ENCODE measurements around the gene BACE1-AS.

DNA sequence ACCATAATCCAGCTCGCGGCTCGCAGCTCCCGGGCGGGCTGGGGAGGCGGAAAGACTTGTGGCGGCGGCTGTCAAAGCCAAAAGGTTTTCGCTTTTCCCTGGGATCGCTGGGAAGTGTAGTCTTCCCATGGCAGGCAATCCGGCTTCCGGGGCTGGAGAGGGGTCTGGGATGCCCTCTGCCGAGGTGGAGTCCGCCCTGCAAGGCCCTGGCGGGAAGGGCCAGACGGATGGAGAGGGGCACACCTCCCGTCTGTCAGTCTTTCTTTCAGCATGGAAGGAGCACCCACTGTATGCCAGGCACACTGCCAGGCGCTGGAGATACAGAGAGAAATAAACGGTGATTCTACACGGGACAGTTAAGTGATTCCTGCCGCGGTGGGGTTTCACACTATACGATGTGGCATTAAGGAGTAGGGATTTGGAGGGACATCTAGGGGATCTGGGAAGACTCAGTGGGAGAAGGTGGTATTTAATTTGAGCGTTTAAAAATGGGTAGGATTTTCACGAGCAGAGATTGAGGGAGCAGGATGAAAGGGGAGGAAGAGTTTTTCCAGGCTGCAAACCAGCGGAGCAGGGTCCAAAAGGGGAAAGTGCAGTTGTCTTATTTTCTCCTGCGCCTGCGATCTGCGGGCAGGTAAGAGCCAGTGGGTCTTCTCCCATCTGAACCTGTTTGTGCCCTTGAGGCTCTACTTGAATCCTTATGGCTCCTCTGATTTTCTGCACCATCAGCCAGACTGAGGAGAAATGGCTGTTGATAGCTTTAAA, 25.2 kb downstream of the BACE1-AS start, which contains the start of gene BACE1:
- TF ChIP-seq, protein P1, sequence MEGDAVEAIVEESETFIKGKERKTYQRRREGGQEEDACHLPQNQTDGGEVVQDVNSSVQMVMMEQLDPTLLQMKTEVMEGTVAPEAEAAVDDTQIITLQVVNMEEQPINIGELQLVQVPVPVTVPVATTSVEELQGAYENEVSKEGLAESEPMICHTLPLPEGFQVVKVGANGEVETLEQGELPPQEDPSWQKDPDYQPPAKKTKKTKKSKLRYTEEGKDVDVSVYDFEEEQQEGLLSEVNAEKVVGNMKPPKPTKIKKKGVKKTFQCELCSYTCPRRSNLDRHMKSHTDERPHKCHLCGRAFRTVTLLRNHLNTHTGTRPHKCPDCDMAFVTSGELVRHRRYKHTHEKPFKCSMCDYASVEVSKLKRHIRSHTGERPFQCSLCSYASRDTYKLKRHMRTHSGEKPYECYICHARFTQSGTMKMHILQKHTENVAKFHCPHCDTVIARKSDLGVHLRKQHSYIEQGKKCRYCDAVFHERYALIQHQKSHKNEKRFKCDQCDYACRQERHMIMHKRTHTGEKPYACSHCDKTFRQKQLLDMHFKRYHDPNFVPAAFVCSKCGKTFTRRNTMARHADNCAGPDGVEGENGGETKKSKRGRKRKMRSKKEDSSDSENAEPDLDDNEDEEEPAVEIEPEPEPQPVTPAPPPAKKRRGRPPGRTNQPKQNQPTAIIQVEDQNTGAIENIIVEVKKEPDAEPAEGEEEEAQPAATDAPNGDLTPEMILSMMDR (conservative IDR thresholded peaks at IDR 0.05; ENCODE audit: low read length): no peak
- TF ChIP-seq EZH2phosphoT487 (IDR thresholded peaks at IDR 0.05; ENCODE audit: borderline replicate concordance, low read depth, low read length): no peak
